Measurements from ENCODE around the gene FMNL2. TPM values are rescaled to one million over a fixed set of nuclear protein-coding genes. Genes with fewer than 3 reads are reported as not detected.

The FMNL2 gene
- total RNA-seq, 1 experiment from 2014 or later, result 29.0 TPM

GRCh38 chr2:152568531-152568930 lies 233.6 kb downstream of the FMNL2 start:
- no peak for DNase-seq
- Histone ChIP-seq H3K4me1 (replicated peaks; ENCODE audit: insufficient read depth) (no peaks in the 10 kb centered on the region), H2AFZ (no peak overlapping the region), H3K4me3 (no peak overlapping the region), H3K9me3 (ENCODE audit: insufficient read depth, low read depth) (no peaks in the 10 kb centered on the region), H3K9me2 (ENCODE audit: insufficient read depth) (no peaks in the 10 kb centered on the region), H3K27ac (no peak overlapping the region), H3K36me3 (ENCODE audit: low read depth) (peaks cover 12% of the 10 kb centered on the region; the same call in 1 of the 2 replicates), H3K79me2 (ENCODE audit: low read depth) (peaks cover 13% of the 10 kb centered on the region; the same call in 1 of the 2 replicates), H3F3A (ENCODE audit: insufficient read depth, low read depth) (0 out of 2 replicates have a peak, but pooled peaks cover 5% of the 10 kb centered on the region), H4K20me1 (ENCODE audit: insufficient read depth) (no peaks in the 10 kb centered on the region), H3K4me2 (no peak overlapping the region), H3K27me3 (ENCODE audit: insufficient read depth, low read depth) (no peaks in the 10 kb centered on the region)
- intact Hi-C loops (cut with micrococcal nuclease; ENCODE audit: unreplicated experiment), result no loop called here
- TF ChIP-seq EZH2 (IDR thresholded peaks at IDR 0.05; ENCODE audit: low read depth) (no peak), CTCF (conservative IDR thresholded peaks at IDR 0.05) (no peak)
- ChIA-PET CTCF (no interaction called here), POLR2A (ENCODE audit: unreplicated experiment) (no interaction called here)
- BruUV-seq (replicated peaks), result no TSS peak

GRCh38 chr2:152569186-152569585 lies 234.2 kb downstream of the FMNL2 start:
- no peak overlapping the region for H3K4me3 ChIP-seq
- CTCF ChIA-PET, result no interaction called here
- no peak overlapping the region for H3K4me2 ChIP-seq
- intact Hi-C loops (cut with micrococcal nuclease; ENCODE audit: unreplicated experiment), result no loop called here
- no peak overlapping the region for H3K27ac ChIP-seq
- BruUV-seq (replicated peaks), result no TSS peak
- H2AFZ ChIP-seq, result no peak overlapping the region
- no peaks in the 10 kb centered on the region for H4K20me1 ChIP-seq (ENCODE audit: insufficient read depth)
- H3K9me2 ChIP-seq (ENCODE audit: insufficient read depth), result no peaks in the 10 kb centered on the region
- H3K27me3 ChIP-seq (ENCODE audit: insufficient read depth, low read depth), result no peaks in the 10 kb centered on the region
- H3K4me1 ChIP-seq (replicated peaks; ENCODE audit: insufficient read depth), result no peaks in the 10 kb centered on the region
- DNase-seq, result no peak
- no peaks in the 10 kb centered on the region for H3K9me3 ChIP-seq (ENCODE audit: insufficient read depth, low read depth)
- TF ChIP-seq EZH2 (IDR thresholded peaks at IDR 0.05; ENCODE audit: low read depth) (no peak), CTCF (conservative IDR thresholded peaks at IDR 0.05) (no peak)
- H3F3A ChIP-seq (ENCODE audit: insufficient read depth, low read depth), result 0 out of 2 replicates have a peak, but pooled peaks cover 5% of the 10 kb centered on the region
- H3K79me2 ChIP-seq (ENCODE audit: low read depth), result peaks cover 13% of the 10 kb centered on the region; the same call in 1 of the 2 replicates
- H3K36me3 ChIP-seq (ENCODE audit: low read depth), result peaks cover 6% of the 10 kb centered on the region; the same call in 1 of the 2 replicates
- POLR2A ChIA-PET (ENCODE audit: unreplicated experiment), result no interaction called here

GRCh38 chr2:152571048-152571766 lies 236.2 kb downstream of the FMNL2 start:
- no peaks in the 10 kb centered on the region for H3K9me2 ChIP-seq (ENCODE audit: insufficient read depth)
- H2AFZ ChIP-seq, result no peak overlapping the region
- intact Hi-C loops (cut with micrococcal nuclease; ENCODE audit: unreplicated experiment), result no loop called here
- BruUV-seq (replicated peaks), result no TSS peak
- 0 out of 2 replicates have a peak, but pooled peaks cover 5% of the 10 kb centered on the region for H3F3A ChIP-seq (ENCODE audit: insufficient read depth, low read depth)
- no peak for DNase-seq
- CTCF ChIA-PET, result no interaction called here
- H3K4me2 ChIP-seq, result no peak overlapping the region
- TF ChIP-seq EZH2 (IDR thresholded peaks at IDR 0.05; ENCODE audit: low read depth), result no peak
- TF ChIP-seq CTCF (conservative IDR thresholded peaks at IDR 0.05), result no peak
- POLR2A ChIA-PET (ENCODE audit: unreplicated experiment), result no interaction called here
- H3K4me1 ChIP-seq (replicated peaks; ENCODE audit: insufficient read depth), result no peaks in the 10 kb centered on the region
- H3K27ac ChIP-seq, result no peak overlapping the region
- H3K79me2 ChIP-seq (ENCODE audit: low read depth), result peaks cover 11% of the 10 kb centered on the region; the same call in 1 of the 2 replicates
- no peak overlapping the region for H3K4me3 ChIP-seq
- H3K27me3 ChIP-seq (ENCODE audit: insufficient read depth, low read depth), result no peaks in the 10 kb centered on the region
- H4K20me1 ChIP-seq (ENCODE audit: insufficient read depth), result no peaks in the 10 kb centered on the region
- H3K9me3 ChIP-seq (ENCODE audit: insufficient read depth, low read depth), result no peaks in the 10 kb centered on the region
- H3K36me3 ChIP-seq (ENCODE audit: low read depth), result peaks cover 4% of the 10 kb centered on the region; the same call in 1 of the 2 replicates

Measured in PC-9 (cell line).